ENCODE measurements around the gene STK25. TPM values are rescaled to one million over a fixed set of nuclear protein-coding genes. Genes with fewer than 3 reads are reported as not detected.

The STK25 gene
- total and polyA plus RNA-seq, 10 of the 15 experiments (the other 5 are each of a cell fraction or from before 2014, with no cell fraction given): 6.0 to 154 (median 89.3) TPM

DNA sequence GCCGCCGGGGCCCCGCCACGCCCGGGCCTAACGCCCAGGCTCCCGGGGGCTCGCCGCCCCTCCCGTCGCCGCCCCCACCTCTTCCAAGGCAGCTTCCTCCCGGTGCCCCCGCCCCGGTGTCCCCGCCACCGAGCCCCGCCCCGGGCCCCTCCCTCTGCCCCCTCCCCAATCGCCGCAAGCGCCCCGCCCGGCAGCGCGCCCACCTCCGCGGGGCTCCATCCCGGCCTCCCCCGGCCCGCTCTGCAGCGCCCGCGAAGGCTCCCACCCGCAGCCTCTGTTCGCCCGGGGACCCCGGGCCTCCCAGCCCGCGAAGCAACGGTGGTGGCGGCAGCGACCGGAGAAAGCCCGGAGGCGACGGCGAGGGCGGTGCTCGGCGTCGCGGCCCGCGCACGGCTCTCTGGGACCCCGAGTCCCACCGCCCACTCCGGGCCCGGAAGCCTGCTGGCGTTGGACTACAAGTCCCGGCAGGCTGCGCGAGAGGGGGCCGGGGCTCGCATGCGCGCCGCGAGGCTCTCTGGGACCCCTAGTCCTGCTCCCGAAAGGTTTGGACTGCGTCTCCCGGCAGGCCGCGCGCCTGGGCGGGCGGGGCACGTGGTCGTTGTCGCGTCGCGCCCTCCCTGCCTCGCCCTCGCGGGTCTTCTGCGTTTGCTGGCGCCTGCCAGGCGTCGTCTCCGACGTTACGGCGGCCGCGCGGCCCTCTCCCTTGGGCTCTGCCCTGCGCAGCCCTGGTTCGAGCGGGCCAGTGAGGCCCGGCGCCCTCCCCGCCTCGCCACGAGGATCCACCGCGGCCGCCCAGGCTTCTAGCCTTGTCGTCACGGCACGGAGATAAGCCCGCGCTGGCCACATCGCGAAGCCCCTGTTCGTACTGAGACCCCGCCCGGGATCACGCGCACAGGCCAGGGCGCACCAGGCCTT lies at the start of gene STK25 (continued):
- TF ChIP-seq YY1 (IDR thresholded peaks at IDR 0.05; ENCODE audit: low read depth, low read length) (peak; percentile 80), EP300 (IDR thresholded peaks at IDR 0.05; ENCODE audit: borderline replicate concordance in 1 of 2, control insufficient read depth in 1 of 2, low read depth in 2 of 2, low read length in 2 of 2) (peak in 1 of 2 experiments; percentile 20; a peak in 1 of 4 replicates), KLF5 (IDR thresholded peaks at IDR 0.05; ENCODE audit: partially characterized antibody) (peak; percentile 54), RAD51 (IDR thresholded peaks at IDR 0.05) (peak; percentile 67)
- TF ChIP-seq, protein P1, sequence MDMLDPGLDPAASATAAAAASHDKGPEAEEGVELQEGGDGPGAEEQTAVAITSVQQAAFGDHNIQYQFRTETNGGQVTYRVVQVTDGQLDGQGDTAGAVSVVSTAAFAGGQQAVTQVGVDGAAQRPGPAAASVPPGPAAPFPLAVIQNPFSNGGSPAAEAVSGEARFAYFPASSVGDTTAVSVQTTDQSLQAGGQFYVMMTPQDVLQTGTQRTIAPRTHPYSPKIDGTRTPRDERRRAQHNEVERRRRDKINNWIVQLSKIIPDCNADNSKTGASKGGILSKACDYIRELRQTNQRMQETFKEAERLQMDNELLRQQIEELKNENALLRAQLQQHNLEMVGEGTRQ (IDR thresholded peaks at IDR 0.05; ENCODE audit: borderline replicate concordance, low read depth, low read length): peak; percentile 90
- TF ChIP-seq, protein P2, sequence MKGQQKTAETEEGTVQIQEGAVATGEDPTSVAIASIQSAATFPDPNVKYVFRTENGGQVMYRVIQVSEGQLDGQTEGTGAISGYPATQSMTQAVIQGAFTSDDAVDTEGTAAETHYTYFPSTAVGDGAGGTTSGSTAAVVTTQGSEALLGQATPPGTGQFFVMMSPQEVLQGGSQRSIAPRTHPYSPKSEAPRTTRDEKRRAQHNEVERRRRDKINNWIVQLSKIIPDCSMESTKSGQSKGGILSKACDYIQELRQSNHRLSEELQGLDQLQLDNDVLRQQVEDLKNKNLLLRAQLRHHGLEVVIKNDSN (IDR thresholded peaks at IDR 0.05; ENCODE audit: borderline replicate concordance, extremely low read length, insufficient read depth, low read depth, low read length): peak; percentile 96
- TF ChIP-seq, protein P3, sequence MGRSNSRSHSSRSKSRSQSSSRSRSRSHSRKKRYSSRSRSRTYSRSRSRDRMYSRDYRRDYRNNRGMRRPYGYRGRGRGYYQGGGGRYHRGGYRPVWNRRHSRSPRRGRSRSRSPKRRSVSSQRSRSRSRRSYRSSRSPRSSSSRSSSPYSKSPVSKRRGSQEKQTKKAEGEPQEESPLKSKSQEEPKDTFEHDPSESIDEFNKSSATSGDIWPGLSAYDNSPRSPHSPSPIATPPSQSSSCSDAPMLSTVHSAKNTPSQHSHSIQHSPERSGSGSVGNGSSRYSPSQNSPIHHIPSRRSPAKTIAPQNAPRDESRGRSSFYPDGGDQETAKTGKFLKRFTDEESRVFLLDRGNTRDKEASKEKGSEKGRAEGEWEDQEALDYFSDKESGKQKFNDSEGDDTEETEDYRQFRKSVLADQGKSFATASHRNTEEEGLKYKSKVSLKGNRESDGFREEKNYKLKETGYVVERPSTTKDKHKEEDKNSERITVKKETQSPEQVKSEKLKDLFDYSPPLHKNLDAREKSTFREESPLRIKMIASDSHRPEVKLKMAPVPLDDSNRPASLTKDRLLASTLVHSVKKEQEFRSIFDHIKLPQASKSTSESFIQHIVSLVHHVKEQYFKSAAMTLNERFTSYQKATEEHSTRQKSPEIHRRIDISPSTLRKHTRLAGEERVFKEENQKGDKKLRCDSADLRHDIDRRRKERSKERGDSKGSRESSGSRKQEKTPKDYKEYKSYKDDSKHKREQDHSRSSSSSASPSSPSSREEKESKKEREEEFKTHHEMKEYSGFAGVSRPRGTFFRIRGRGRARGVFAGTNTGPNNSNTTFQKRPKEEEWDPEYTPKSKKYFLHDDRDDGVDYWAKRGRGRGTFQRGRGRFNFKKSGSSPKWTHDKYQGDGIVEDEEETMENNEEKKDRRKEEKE (IDR thresholded peaks at IDR 0.05): no peak
